ENCODE data around the gene RPS6KA1.
"Not testable (repeated sequence)": the region's sequence is repeated elsewhere in the genome, so short reads cannot be mapped to it uniquely, and the experiment has no call there.

The RPS6KA1 gene

DNA sequence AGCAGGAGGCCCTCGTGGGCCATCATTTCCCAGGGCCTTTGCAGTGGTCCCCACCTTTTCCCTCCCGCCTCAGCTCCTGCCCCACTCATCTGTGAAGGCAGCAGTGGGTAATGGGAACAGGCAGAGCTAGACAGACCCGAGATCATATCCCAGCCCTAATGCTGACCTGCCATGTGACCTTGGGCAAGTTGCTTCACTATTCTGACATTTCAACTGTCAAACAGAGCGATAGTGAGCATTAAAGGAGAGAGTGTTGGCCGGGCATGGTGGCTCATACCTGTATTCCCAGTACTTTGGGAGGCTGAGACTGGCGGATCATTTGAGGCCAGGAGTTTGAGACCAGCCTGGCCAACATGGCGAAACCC is 51.7 kb downstream of the RPS6KA1 start:
- no peak overlapping the region for H3K4me3 ChIP-seq (ENCODE audit: low read depth, low read length)
- TF ChIP-seq CTCF (IDR thresholded peaks at IDR 0.05; ENCODE audit: low read depth, low read length, missing control alignments): no peak
- in situ Hi-C loops (cut with HindIII; ENCODE audit: low sequenced_read_pairs): no loop called here
- DNase-seq (ENCODE audit: low read depth): no peak

- DNase-seq (ENCODE audit: low read depth): no peak
- in situ Hi-C loops (cut with HindIII; ENCODE audit: low sequenced_read_pairs): no loop called here
- TF ChIP-seq CTCF (IDR thresholded peaks at IDR 0.05; ENCODE audit: low read depth, low read length, missing control alignments): no peak
- H3K4me3 ChIP-seq (ENCODE audit: low read depth, low read length): no peak overlapping the region
Observed at GRCh38 chr1:26582053-26582835, 52.7 kb downstream of the RPS6KA1 start.

DNA sequence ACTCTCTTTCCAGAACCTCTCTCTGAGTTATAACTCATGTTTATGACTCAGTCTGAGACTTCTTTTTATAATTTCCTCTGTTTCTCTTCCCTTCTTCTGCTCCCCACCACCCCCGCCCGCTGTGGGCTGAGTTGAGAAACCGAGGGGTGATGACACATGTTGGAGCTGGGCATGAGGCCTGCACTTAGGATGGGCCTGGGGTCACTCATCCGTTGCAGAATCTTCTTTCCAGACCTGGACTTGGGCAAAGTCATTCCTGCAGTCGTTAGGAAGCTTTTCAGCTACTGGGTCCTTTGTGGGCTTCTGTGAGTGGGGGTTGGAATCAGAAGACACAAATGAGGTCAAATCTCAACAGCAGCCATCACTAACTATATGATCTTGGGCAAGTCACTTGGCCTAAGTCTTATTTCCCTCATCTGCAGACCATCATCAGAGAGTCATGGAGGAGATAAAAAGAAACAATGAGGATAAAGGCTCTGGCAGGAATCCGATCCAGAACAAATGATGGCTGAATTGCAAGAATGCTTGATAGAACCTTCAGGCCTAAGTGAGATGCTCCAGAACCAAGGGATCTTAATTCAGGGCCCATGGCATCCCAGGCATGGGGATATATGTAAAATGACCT is 53.4 kb downstream of the RPS6KA1 start:
- TF ChIP-seq CTCF (IDR thresholded peaks at IDR 0.05; ENCODE audit: low read depth, low read length, missing control alignments): no peak
- DNase-seq (ENCODE audit: low read depth): no peak
- no peak overlapping the region for H3K4me3 ChIP-seq (ENCODE audit: low read depth, low read length)
- in situ Hi-C loops (cut with HindIII; ENCODE audit: low sequenced_read_pairs): no loop called here

DNA sequence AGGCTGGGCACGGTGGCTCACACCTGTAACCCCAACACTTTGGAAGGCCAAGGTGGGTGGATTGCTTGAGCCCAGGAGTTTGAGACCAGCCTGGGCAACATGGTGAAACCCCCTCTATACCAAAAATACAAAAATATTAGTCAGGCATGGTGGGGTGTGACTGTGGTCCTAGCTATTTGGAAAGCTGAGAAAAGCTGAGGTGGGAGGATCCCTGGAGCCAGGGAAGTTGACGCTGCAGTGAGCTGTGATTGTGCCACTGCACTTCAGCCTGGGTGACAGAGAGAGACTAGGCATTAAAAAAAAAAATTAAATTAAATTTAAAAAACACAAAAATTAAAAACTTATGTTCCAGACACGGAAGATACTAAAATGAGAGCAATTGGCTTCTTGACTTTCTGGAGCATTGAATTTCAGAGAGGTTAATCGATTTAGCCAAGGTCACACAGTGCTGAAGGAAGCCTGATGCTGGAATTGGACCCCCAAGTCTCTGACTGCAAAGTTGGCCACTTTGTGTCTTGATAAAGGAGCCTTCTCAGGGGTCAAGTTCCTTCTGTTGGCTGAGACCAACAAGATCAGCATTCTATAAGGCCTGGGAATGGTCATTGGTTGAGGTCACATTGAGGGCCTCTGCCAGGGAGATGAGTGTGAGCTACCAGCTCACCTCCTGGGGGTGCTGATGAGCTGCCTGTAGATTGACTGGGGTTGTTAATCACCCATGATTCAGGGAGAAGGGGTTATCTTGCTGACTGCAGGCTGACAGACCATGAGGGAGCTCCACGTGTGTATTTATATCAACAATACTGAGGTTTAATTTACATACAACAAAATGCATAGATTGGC is 54.3 kb downstream of the RPS6KA1 start:
- no peak overlapping the region for H3K4me3 ChIP-seq (ENCODE audit: low read depth, low read length)
- DNase-seq (ENCODE audit: low read depth): no peak
- no peak for TF ChIP-seq CTCF (IDR thresholded peaks at IDR 0.05; ENCODE audit: low read depth, low read length, missing control alignments)
- in situ Hi-C loops (cut with HindIII; ENCODE audit: low sequenced_read_pairs): no loop called here

DNA sequence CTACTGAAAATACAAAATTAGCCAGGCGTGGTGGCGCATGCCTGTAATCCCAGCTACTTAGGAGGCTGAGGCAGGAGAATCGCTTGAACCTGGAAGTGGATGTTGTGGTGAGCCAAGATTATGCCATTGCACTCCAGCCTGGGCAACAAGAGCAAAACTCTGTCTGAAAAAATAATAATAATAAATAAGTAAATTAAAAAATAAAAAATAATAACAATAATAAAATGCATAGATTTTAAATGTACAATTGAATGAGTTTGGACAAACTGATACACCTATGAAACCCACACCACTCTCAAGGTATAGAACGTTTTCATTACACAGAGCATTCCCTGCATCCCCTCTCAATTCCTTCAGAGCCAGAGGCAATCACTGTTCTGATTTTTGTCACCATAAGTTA is 55.0 kb downstream of the RPS6KA1 start:
- H3K4me3 ChIP-seq (ENCODE audit: low read depth, low read length); in situ Hi-C loops (cut with HindIII; ENCODE audit: low sequenced_read_pairs); DNase-seq (ENCODE audit: low read depth): not testable (repeated sequence)

GRCh38 chr1:26585471-26585870 is 55.9 kb downstream of the RPS6KA1 start:
- H3K4me3 ChIP-seq (ENCODE audit: low read depth, low read length): no peak overlapping the region
- in situ Hi-C loops (cut with HindIII; ENCODE audit: low sequenced_read_pairs): no loop called here
- TF ChIP-seq CTCF (IDR thresholded peaks at IDR 0.05; ENCODE audit: low read depth, low read length, missing control alignments): no peak
- no peak for DNase-seq (ENCODE audit: low read depth)

All from astrocyte of the cerebellum (primary cell).